ENCODE measurements around the gene ACSF2. TPM values are rescaled to one million over a fixed set of nuclear protein-coding genes. Genes with fewer than 3 reads are reported as not detected.
A peak's percentile ranks its signal among the peaks of the same experiment; 100 is the strongest.

The ACSF2 gene
- total and polyA plus RNA-seq, 7 experiments from 2014 or later: 2.2 to 36.2 (median 20.4) TPM

- DNase-seq (no peak), ATAC-seq (no peak)
- Mint-ChIP-seq H3K27ac (peak overlapping the region in 1 of 9 donors; percentile 15), H3K27me3 (no peaks in the 10 kb centered on the region), H3K4me3 (no peak overlapping the region), H3K4me1 (peaks cover 10 to 20% (median 16%) of the 10 kb centered on the region in 7 donors), H3K9me3 (peaks cover 0 to 1% (median 0%) of the 10 kb centered on the region in 11 donors), H3K36me3 (peaks cover 0 to 8% (median 2%) of the 10 kb centered on the region in 5 donors)
- POLR2A ChIA-PET: no interaction called here
- Histone ChIP-seq H3K9me3 (ENCODE audit: control insufficient read depth in 2 of 3, low read length in 3 of 3) (no peaks in the 10 kb centered on the region), H3K36me3 (ENCODE audit: control insufficient read depth in 2 of 3, insufficient read depth in 3 of 3, low read length in 3 of 3) (no peaks in the 10 kb centered on the region), H3K4me3 (ENCODE audit: low read length) (no peak overlapping the region), H3K4me1 (ENCODE audit: control insufficient read depth in 2 of 2, insufficient read depth in 2 of 2, low read length in 2 of 2) (peaks cover 11 to 12% of the 10 kb centered on the region in 2 donors), H3K27me3 (ENCODE audit: control insufficient read depth in 2 of 2, insufficient read depth in 2 of 2, low read length in 2 of 2) (no peaks in the 10 kb centered on the region), H3K27ac (ENCODE audit: low read depth, low read length) (no peak overlapping the region)
- intact Hi-C loops (cut with micrococcal nuclease): no loop called here
- CTCF ChIA-PET: no interaction called here
These were observed 5.0 kb downstream of the ACSF2 start for GRCh38 chr17:50430821-50431618.

GRCh38 chr17:50432125-50432762 is 6.2 kb downstream of the ACSF2 start:
- no peaks in the 10 kb centered on the region for H3K9me3 Mint-ChIP-seq
- H3K27ac Mint-ChIP-seq: no peak overlapping the region
- H3K4me3 ChIP-seq (ENCODE audit: low read length): no peak overlapping the region
- no peak for DNase-seq
- POLR2A ChIA-PET: interaction anchor here (1.2 kb wide), 1 partner anchor 11 kb away, joined by 3 read pairs; no protein-coding TSS in a partner anchor
- no peaks in the 10 kb centered on the region for H3K36me3 ChIP-seq (ENCODE audit: control insufficient read depth in 2 of 3, insufficient read depth in 3 of 3, low read length in 3 of 3)
- no peaks in the 10 kb centered on the region for H3K27me3 Mint-ChIP-seq
- intact Hi-C loops (cut with micrococcal nuclease): no loop called here
- H3K27ac ChIP-seq (ENCODE audit: low read depth, low read length): no peak overlapping the region
- CTCF ChIA-PET: no interaction called here
- ATAC-seq: no peak
- H3K4me1 Mint-ChIP-seq: peaks cover 5 to 12% (median 8%) of the 10 kb centered on the region in 7 donors
- peaks cover 0 to 8% (median 4%) of the 10 kb centered on the region in 5 donors for H3K36me3 Mint-ChIP-seq
- H3K4me1 ChIP-seq (ENCODE audit: control insufficient read depth in 2 of 2, insufficient read depth in 2 of 2, low read length in 2 of 2): peaks cover 3 to 4% of the 10 kb centered on the region in 2 donors
- H3K4me3 Mint-ChIP-seq: no peak overlapping the region
- no peaks in the 10 kb centered on the region for H3K27me3 ChIP-seq (ENCODE audit: control insufficient read depth in 2 of 2, insufficient read depth in 2 of 2, low read length in 2 of 2)
- H3K9me3 ChIP-seq (ENCODE audit: control insufficient read depth in 2 of 3, low read length in 3 of 3): no peaks in the 10 kb centered on the region

- Histone ChIP-seq H3K4me3 (ENCODE audit: low read length) (no peak overlapping the region), H3K27me3 (ENCODE audit: control insufficient read depth in 2 of 2, insufficient read depth in 2 of 2, low read length in 2 of 2) (no peaks in the 10 kb centered on the region), H3K36me3 (ENCODE audit: control insufficient read depth in 2 of 3, insufficient read depth in 3 of 3, low read length in 3 of 3) (peaks cover 0 to 6% (median 0%) of the 10 kb centered on the region in 3 experiments), H3K27ac (ENCODE audit: low read depth, low read length) (no peak overlapping the region), H3K9me3 (ENCODE audit: control insufficient read depth in 2 of 3, low read length in 3 of 3) (no peaks in the 10 kb centered on the region), H3K4me1 (ENCODE audit: control insufficient read depth in 2 of 2, insufficient read depth in 2 of 2, low read length in 2 of 2) (no peaks in the 10 kb centered on the region)
- no peak for ATAC-seq
- ChIA-PET CTCF (interaction anchor here (0.6 kb wide), 1 partner anchor 66 kb away, joined by 4 read pairs; no protein-coding TSS in a partner anchor), POLR2A (interaction anchor here (0.6 kb wide), 1 partner anchor 17 kb away, joined by 3 read pairs; no protein-coding TSS in a partner anchor)
- Mint-ChIP-seq H3K9me3 (no peaks in the 10 kb centered on the region), H3K27me3 (no peaks in the 10 kb centered on the region), H3K4me3 (no peak overlapping the region), H3K36me3 (peaks cover 0 to 10% (median 6%) of the 10 kb centered on the region in 5 donors), H3K27ac (no peak overlapping the region), H3K4me1 (peaks cover 0 to 2% (median 0%) of the 10 kb centered on the region in 7 donors)
- intact Hi-C loops (cut with micrococcal nuclease): no loop called here
- DNase-seq: no peak
These were observed 11.4 kb downstream of the ACSF2 start for GRCh38 chr17:50437409-50437808.

GRCh38 chr17:50439008-50439407 is 13.0 kb downstream of the ACSF2 start:
- intact Hi-C loops (cut with micrococcal nuclease): no loop called here
- POLR2A ChIA-PET: no interaction called here
- ATAC-seq (no peak), DNase-seq (no peak)
- Histone ChIP-seq H3K36me3 (ENCODE audit: control insufficient read depth in 2 of 3, insufficient read depth in 3 of 3, low read length in 3 of 3) (peaks cover 0 to 6% (median 0%) of the 10 kb centered on the region in 3 experiments), H3K27me3 (ENCODE audit: control insufficient read depth in 2 of 2, insufficient read depth in 2 of 2, low read length in 2 of 2) (no peaks in the 10 kb centered on the region), H3K4me3 (ENCODE audit: low read length) (no peak overlapping the region), H3K27ac (ENCODE audit: low read depth, low read length) (no peak overlapping the region), H3K4me1 (ENCODE audit: control insufficient read depth in 2 of 2, insufficient read depth in 2 of 2, low read length in 2 of 2) (no peaks in the 10 kb centered on the region), H3K9me3 (ENCODE audit: control insufficient read depth in 2 of 3, low read length in 3 of 3) (no peaks in the 10 kb centered on the region)
- no peak overlapping the region for H3K27ac Mint-ChIP-seq
- CTCF ChIA-PET: no interaction called here
- H3K9me3 Mint-ChIP-seq: no peaks in the 10 kb centered on the region
- peaks cover 0 to 10% (median 6%) of the 10 kb centered on the region in 5 donors for H3K36me3 Mint-ChIP-seq
- H3K4me3 Mint-ChIP-seq: no peak overlapping the region
- peaks cover 0 to 2% (median 0%) of the 10 kb centered on the region in 7 donors for H3K4me1 Mint-ChIP-seq
- no peaks in the 10 kb centered on the region for H3K27me3 Mint-ChIP-seq

GRCh38 chr17:50440172-50440837 is 14.3 kb downstream of the ACSF2 start:
- ATAC-seq: no peak
- H3K27me3 ChIP-seq (ENCODE audit: control insufficient read depth in 2 of 2, insufficient read depth in 2 of 2, low read length in 2 of 2): no peaks in the 10 kb centered on the region
- Mint-ChIP-seq H3K4me1 (peaks cover 0 to 2% (median 0%) of the 10 kb centered on the region in 7 donors), H3K36me3 (peaks cover 0 to 7% (median 4%) of the 10 kb centered on the region in 5 donors), H3K27ac (peak overlapping the region in 2 of 9 donors; percentile 1 to 75), H3K27me3 (no peaks in the 10 kb centered on the region), H3K9me3 (no peaks in the 10 kb centered on the region), H3K4me3 (no peak overlapping the region)
- peaks cover 0 to 6% (median 0%) of the 10 kb centered on the region in 3 experiments for H3K36me3 ChIP-seq (ENCODE audit: control insufficient read depth in 2 of 3, insufficient read depth in 3 of 3, low read length in 3 of 3)
- intact Hi-C loops (cut with micrococcal nuclease): no loop called here
- DNase-seq: no peak
- ChIA-PET CTCF (no interaction called here), POLR2A (no interaction called here)
- no peaks in the 10 kb centered on the region for H3K4me1 ChIP-seq (ENCODE audit: control insufficient read depth in 2 of 2, insufficient read depth in 2 of 2, low read length in 2 of 2)
- no peaks in the 10 kb centered on the region for H3K9me3 ChIP-seq (ENCODE audit: control insufficient read depth in 2 of 3, low read length in 3 of 3)
- H3K27ac ChIP-seq (ENCODE audit: low read depth, low read length): no peak overlapping the region
- no peak overlapping the region for H3K4me3 ChIP-seq (ENCODE audit: low read length)

- POLR2A ChIA-PET: no interaction called here
- Mint-ChIP-seq H3K36me3 (peaks cover 0 to 7% (median 4%) of the 10 kb centered on the region in 5 donors), H3K27me3 (no peaks in the 10 kb centered on the region), H3K4me1 (peaks cover 0 to 2% (median 0%) of the 10 kb centered on the region in 7 donors), H3K4me3 (no peak overlapping the region), H3K9me3 (no peaks in the 10 kb centered on the region), H3K27ac (peak overlapping the region in 2 of 9 donors; percentile 1 to 75)
- Histone ChIP-seq H3K27ac (ENCODE audit: low read depth, low read length) (no peak overlapping the region), H3K27me3 (ENCODE audit: control insufficient read depth in 2 of 2, insufficient read depth in 2 of 2, low read length in 2 of 2) (no peaks in the 10 kb centered on the region), H3K36me3 (ENCODE audit: control insufficient read depth in 2 of 3, insufficient read depth in 3 of 3, low read length in 3 of 3) (peaks cover 0 to 6% (median 0%) of the 10 kb centered on the region in 3 experiments), H3K9me3 (ENCODE audit: control insufficient read depth in 2 of 3, low read length in 3 of 3) (no peaks in the 10 kb centered on the region), H3K4me3 (ENCODE audit: low read length) (no peak overlapping the region), H3K4me1 (ENCODE audit: control insufficient read depth in 2 of 2, insufficient read depth in 2 of 2, low read length in 2 of 2) (no peaks in the 10 kb centered on the region)
- CTCF ChIA-PET: no interaction called here
- no peak for DNase-seq
- ATAC-seq: no peak
- intact Hi-C loops (cut with micrococcal nuclease): no loop called here
These were observed 15.1 kb downstream of the ACSF2 start for GRCh38 chr17:50440838-50441829.

Data from naive thymus-derived CD4-positive, alpha-beta T cell (primary cell).